Gastrocnemius medialis (tissue), 4 donors: ENCODE results near the gene SLC24A4. TPM values are rescaled to one million over a fixed set of nuclear protein-coding genes. Genes with fewer than 3 reads are reported as not detected.

Experiments
- ATAC-seq, 2 donors: fragments of 150-250 bp; one replicate each; pipeline ENCODE4 v1.9.1; 2016
- DNase-seq, 2 donors: peaks; one replicate each; pipeline ENCODE4 v3.0.0-alpha.2; 2019
- H3K27ac ChIP-seq, 4 donors: fragments of 200-600 bp; sonication (generic); 1 replicate in 1 of 4; 2 replicates in 3 of 4; pipeline ENCODE4 v1.5.1; 2016 to 2018; ENCODE audit warnings: mild to moderate bottlenecking in 2 of 4, moderate library complexity in 1 of 4
- H3K27me3 ChIP-seq, 3 donors: fragments of 200-600 bp; sonication (generic) in 2 of 3; 1 replicate in 1 of 3; 2 replicates in 2 of 3; pipeline versions ENCODE4 v1.5.1 to v1.6.0; 2016 to 2019; ENCODE audit warnings: mild to moderate bottlenecking in 1 of 3, moderate library complexity in 1 of 3
- H3K36me3 ChIP-seq, 2 donors: fragments of 200-600 bp; sonication (generic) in 1 of 2; one replicate each; pipeline ENCODE4 v1.5.1; 2017 to 2018
- H3K4me1 ChIP-seq, 2 donors: fragments of 200-600 bp; sonication (generic) in 1 of 2; one replicate each; pipeline ENCODE4 v1.5.1; 2016 to 2017; ENCODE audit warnings: mild to moderate bottlenecking in 2 of 2
- H3K4me3 ChIP-seq, 4 donors: fragments of 200-600 bp; sonication (generic) in 3 of 4; 1 replicate in 1 of 4; 2 replicates in 3 of 4; pipeline ENCODE4 v1.5.1; 2016 to 2019; ENCODE audit warnings: mild to moderate bottlenecking in 2 of 4
- H3K9me3 ChIP-seq, 3 donors: fragments of 200-600 bp; sonication (generic) in 2 of 3; 1 replicate in 1 of 3; 2 replicates in 2 of 3; pipeline ENCODE4 v1.5.1; 2016 to 2019
- CTCF ChIP-seq, 5 experiments: fragments of 450-650 bp in 3 of 5; fragments of 200-600 bp in 2 of 5; sonication (generic) in 2 of 5; IDR thresholded peaks in 4 of 5; conservative IDR thresholded peaks in 1 of 5; 1 replicate in 4 of 5; 2 replicates in 1 of 5; pipeline ENCODE4 v1.5.1; 2016 to 2019; ENCODE audit warnings: antibody characterized with exemption in 5 of 5, mild to moderate bottlenecking in 3 of 5, moderate library complexity in 3 of 5
- POLR2A ChIP-seq, 2 donors: fragments of 450-650 bp; IDR thresholded peaks; one replicate each; pipeline ENCODE4 v1.6.1; 2017; ENCODE audit warnings: antibody characterized with exemption in 2 of 2, mild to moderate bottlenecking in 2 of 2, moderate library complexity in 2 of 2
- in situ Hi-C, 4 donors: fragments of 200-750 bp; cut with MboI; loops; one replicate each; pipeline versions ENCODE4 v1.15.0 to v1.8.0; 2017; ENCODE audit warnings: low sequenced_read_pairs in 4 of 4
- intact Hi-C: fragments of 100-400 bp; cut with DNase I; formaldehyde crosslinking; loops from one replicate; pipeline ENCODE4 v1.15.1; 2023; ENCODE audit warnings: low total_unique reads
- total RNA-seq, 4 donors: library from RNA; depleted of rRNA; stranded (reverse); fragments of >200 nt; gene quantifications; one replicate each; pipeline versions ENCODE4 v1.1.0 to v1.2.3, GENCODE V29; 2016

The SLC24A4 gene
- total RNA-seq, 4 donors from 2014 or later: 0.07 to 0.76 (median 0.50) TPM

- in situ Hi-C loops (no loop called here), intact Hi-C loops (no loop called here)
- peaks cover 6 to 7% of the 10 kb centered on the region in 2 donors for H3K4me1 ChIP-seq
- H3K27ac ChIP-seq: peak overlapping the region in 3 of 4 donors; percentile 54 to 77 (median 74)
- ATAC-seq (no peak), DNase-seq (no peak)
- no peaks in the 10 kb centered on the region for H3K27me3 ChIP-seq
- H3K4me3 ChIP-seq: peak overlapping the region; percentile 54 to 64 (median 60)
- no peaks in the 10 kb centered on the region for H3K9me3 ChIP-seq
- TF ChIP-seq CTCF (IDR thresholded peaks at IDR 0.05 in 4 of 5, conservative IDR thresholded peaks at IDR 0.05 in 1 of 5): no peak
- no peaks in the 10 kb centered on the region for H3K36me3 ChIP-seq
Observed at GRCh38 chr14:92514844-92515514, 192.0 kb downstream of the SLC24A4 start.

- no peak for DNase-seq
- no peaks in the 10 kb centered on the region for H3K9me3 ChIP-seq
- in situ Hi-C loops (no loop called here), intact Hi-C loops (no loop called here)
- H3K27me3 ChIP-seq: no peaks in the 10 kb centered on the region
- no peak for TF ChIP-seq POLR2A (IDR thresholded peaks at IDR 0.05)
- no peak for TF ChIP-seq CTCF (IDR thresholded peaks at IDR 0.05 in 4 of 5, conservative IDR thresholded peaks at IDR 0.05 in 1 of 5)
- H3K4me3 ChIP-seq: peak overlapping the region in 1 of 4 donors; percentile 59
- peak overlapping the region in 1 of 4 donors; percentile 54 for H3K27ac ChIP-seq
- no peaks in the 10 kb centered on the region for H3K36me3 ChIP-seq
- ATAC-seq: no peak
- peaks cover 6 to 7% of the 10 kb centered on the region in 2 donors for H3K4me1 ChIP-seq
Observed at GRCh38 chr14:92515546-92516343, 192.8 kb downstream of the SLC24A4 start.

GRCh38 chr14:92516344-92516965, 193.5 kb downstream of the SLC24A4 start:
- Histone ChIP-seq H3K4me3 (no peak overlapping the region), H3K36me3 (no peaks in the 10 kb centered on the region), H3K4me1 (peaks cover 6 to 7% of the 10 kb centered on the region in 2 donors), H3K27ac (no peak overlapping the region), H3K27me3 (no peaks in the 10 kb centered on the region), H3K9me3 (no peaks in the 10 kb centered on the region)
- intact Hi-C loops (no loop called here), in situ Hi-C loops (no loop called here)
- ATAC-seq (no peak), DNase-seq (no peak)
- TF ChIP-seq POLR2A (IDR thresholded peaks at IDR 0.05) (no peak), CTCF (IDR thresholded peaks at IDR 0.05 in 4 of 5, conservative IDR thresholded peaks at IDR 0.05 in 1 of 5) (no peak)

- Histone ChIP-seq H3K9me3 (no peaks in the 10 kb centered on the region), H3K4me1 (peaks cover 6 to 7% of the 10 kb centered on the region in 2 donors), H3K4me3 (no peak overlapping the region), H3K27ac (no peak overlapping the region), H3K36me3 (no peaks in the 10 kb centered on the region), H3K27me3 (no peaks in the 10 kb centered on the region)
- in situ Hi-C loops: no loop called here
- intact Hi-C loops: no loop called here
- DNase-seq: no peak
- ATAC-seq: no peak
- no peak for TF ChIP-seq CTCF (IDR thresholded peaks at IDR 0.05 in 4 of 5, conservative IDR thresholded peaks at IDR 0.05 in 1 of 5)
- no peak for TF ChIP-seq POLR2A (IDR thresholded peaks at IDR 0.05)
Observed at GRCh38 chr14:92516966-92517506, 194.1 kb downstream of the SLC24A4 start.
